Tibial artery (tissue), 4 donors: ENCODE results near the gene TFF2.

ENCODE experiments used
- DNase-seq, 2 donors: peaks; one replicate each; pipeline ENCODE4 v3.0.0-alpha.2; 2019
- H3K27ac ChIP-seq, 2 donors: fragments of 200-600 bp; sonication (generic) in 1 of 2; 1 replicate in 1 of 2; 2 replicates in 1 of 2; pipeline ENCODE4 v1.5.1; 2018 to 2019; ENCODE audit warnings: mild to moderate bottlenecking in 1 of 2
- H3K27me3 ChIP-seq, 2 donors: fragments of 200-600 bp; sonication (generic) in 1 of 2; one replicate each; pipeline versions ENCODE4 v1.5.1 to v1.6.0; 2016 to 2019
- H3K36me3 ChIP-seq, 3 donors: fragments of 200-600 bp; sonication (generic) in 2 of 3; one replicate each; pipeline ENCODE4 v1.5.1; 2016 to 2019; ENCODE audit warnings: mild to moderate bottlenecking in 2 of 3
- H3K4me1 ChIP-seq, 4 donors: fragments of 200-600 bp; sonication (generic) in 2 of 4; 1 replicate in 3 of 4; 2 replicates in 1 of 4; pipeline ENCODE4 v1.5.1; 2016 to 2019
- H3K4me3 ChIP-seq, 2 donors: fragments of 200-600 bp; sonication (generic) in 1 of 2; 1 replicate in 1 of 2; 2 replicates in 1 of 2; pipeline ENCODE4 v1.5.1; 2018 to 2019; ENCODE audit warnings: mild to moderate bottlenecking in 2 of 2
- H3K9me3 ChIP-seq, 3 donors: fragments of 200-600 bp; sonication (generic) in 1 of 3; one replicate each; pipeline ENCODE4 v1.5.1; 2016 to 2019
- intact Hi-C: fragments of 100-400 bp; cut with DNase I; formaldehyde crosslinking; loops from one replicate; pipeline ENCODE4 v1.15.0; 2023; ENCODE audit warnings: low total_unique reads
- TF ChIP-seq, protein P1 (sequence below), 2 experiments: fragments of 200-600 bp in 1 of 2; fragments of 450-650 bp in 1 of 2; IDR thresholded peaks; one replicate each; pipeline ENCODE4 v1.5.1; 2017 to 2019; ENCODE audit warnings: antibody characterized with exemption in 2 of 2, mild to moderate bottlenecking in 1 of 2, moderate library complexity in 1 of 2

The TFF2 gene

DNA sequence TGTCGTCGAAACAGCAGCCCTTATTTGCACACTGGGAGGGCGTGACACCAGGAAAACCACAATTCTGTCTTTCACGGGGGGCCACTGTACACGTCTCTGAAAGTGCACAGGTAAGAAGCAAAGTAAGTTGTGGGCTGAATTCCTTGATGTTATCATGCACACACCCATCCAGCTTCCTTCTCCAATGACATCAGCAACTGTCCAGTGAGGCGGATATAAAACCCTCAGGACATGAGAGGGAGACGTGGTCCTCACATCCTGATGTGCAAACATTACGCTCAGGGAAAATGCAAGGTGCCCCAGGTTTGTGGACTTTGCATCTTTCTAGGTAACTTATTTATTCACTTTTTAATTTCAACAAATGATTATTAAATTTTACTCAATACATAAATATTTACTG is 12.5 kb upstream of the TFF2 start:
- H3K4me3 ChIP-seq, result no peak overlapping the region
- intact Hi-C loops, result no loop called here
- no peak overlapping the region for H3K27ac ChIP-seq

DNA sequence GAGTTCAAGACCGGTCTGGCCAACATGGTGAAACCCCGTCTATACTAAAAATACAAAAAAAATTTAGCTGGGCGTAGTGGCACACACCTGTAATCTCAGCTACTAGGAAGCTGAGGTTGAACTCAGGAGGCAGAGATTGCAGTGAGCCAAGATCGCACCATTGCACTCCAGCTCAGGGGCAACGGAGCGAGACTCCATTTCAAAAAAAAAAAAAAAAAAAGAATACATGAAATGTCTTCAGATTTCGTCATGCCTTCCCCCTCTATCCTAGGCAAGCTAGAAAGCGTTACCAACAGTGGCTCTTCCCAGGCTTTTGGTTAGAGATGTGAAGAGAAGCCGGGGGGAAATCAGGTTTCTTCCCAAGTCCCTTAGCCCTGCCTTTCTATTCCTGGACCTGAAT is 11.9 kb upstream of the TFF2 start:
- Histone ChIP-seq H3K9me3 (peaks cover 0 to 3% (median 0%) of the 10 kb centered on the region in 3 donors), H3K27me3 (peaks cover 0 to 50% of the 10 kb centered on the region in 2 donors), H3K4me3 (no peak overlapping the region), H3K36me3 (no peaks in the 10 kb centered on the region), H3K27ac (no peak overlapping the region), H3K4me1 (no peaks in the 10 kb centered on the region)
- DNase-seq, result no peak
- TF ChIP-seq, protein P1, sequence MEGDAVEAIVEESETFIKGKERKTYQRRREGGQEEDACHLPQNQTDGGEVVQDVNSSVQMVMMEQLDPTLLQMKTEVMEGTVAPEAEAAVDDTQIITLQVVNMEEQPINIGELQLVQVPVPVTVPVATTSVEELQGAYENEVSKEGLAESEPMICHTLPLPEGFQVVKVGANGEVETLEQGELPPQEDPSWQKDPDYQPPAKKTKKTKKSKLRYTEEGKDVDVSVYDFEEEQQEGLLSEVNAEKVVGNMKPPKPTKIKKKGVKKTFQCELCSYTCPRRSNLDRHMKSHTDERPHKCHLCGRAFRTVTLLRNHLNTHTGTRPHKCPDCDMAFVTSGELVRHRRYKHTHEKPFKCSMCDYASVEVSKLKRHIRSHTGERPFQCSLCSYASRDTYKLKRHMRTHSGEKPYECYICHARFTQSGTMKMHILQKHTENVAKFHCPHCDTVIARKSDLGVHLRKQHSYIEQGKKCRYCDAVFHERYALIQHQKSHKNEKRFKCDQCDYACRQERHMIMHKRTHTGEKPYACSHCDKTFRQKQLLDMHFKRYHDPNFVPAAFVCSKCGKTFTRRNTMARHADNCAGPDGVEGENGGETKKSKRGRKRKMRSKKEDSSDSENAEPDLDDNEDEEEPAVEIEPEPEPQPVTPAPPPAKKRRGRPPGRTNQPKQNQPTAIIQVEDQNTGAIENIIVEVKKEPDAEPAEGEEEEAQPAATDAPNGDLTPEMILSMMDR (IDR thresholded peaks at IDR 0.05), result no peak
- intact Hi-C loops, result no loop called here

More for the DNA sequence above, 12.5 kb upstream of the TFF2 start:
- Histone ChIP-seq H3K36me3 (no peaks in the 10 kb centered on the region), H3K27me3 (peaks cover 0 to 44% of the 10 kb centered on the region in 2 donors), H3K4me1 (no peaks in the 10 kb centered on the region), H3K9me3 (peaks cover 0 to 3% (median 0%) of the 10 kb centered on the region in 3 donors)
- DNase-seq, result no peak
- TF ChIP-seq, protein P1 (IDR thresholded peaks at IDR 0.05), result no peak

DNA sequence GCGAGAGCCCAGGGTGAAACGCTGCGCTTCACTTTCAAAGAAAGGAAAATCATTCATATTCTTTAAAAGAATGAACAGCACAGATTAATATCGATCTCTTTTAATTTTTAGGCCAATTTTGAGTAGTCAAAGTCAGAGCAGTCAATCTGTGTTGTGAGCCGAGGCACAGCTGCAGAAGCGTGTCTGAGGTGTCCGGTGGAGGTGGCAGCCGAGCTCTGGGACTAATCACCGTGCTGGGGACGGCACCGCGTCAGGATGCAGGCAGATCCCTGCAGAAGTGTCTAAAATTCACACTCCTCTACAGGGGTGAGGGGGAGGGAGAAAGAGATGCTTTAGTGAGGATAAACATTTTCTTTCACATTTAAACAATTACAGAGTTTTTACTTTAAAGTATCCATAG is 11.4 kb upstream of the TFF2 start:
- H3K4me1 ChIP-seq, result no peaks in the 10 kb centered on the region
- TF ChIP-seq, protein P1 (IDR thresholded peaks at IDR 0.05), result no peak
- H3K4me3 ChIP-seq, result no peak overlapping the region
- H3K36me3 ChIP-seq, result no peaks in the 10 kb centered on the region
- H3K27me3 ChIP-seq, result peaks cover 0 to 48% of the 10 kb centered on the region in 2 donors
- DNase-seq, result no peak
- no peak overlapping the region for H3K27ac ChIP-seq
- peaks cover 0 to 4% (median 4%) of the 10 kb centered on the region in 3 donors for H3K9me3 ChIP-seq
- intact Hi-C loops, result no loop called here

GRCh38 chr21:42361286-42361685 is 10.5 kb upstream of the TFF2 start:
- H3K27ac ChIP-seq, result no peak overlapping the region

GRCh38 chr21:42360317-42360716 is 9.5 kb upstream of the TFF2 start:
- H3K4me3 ChIP-seq, result no peak overlapping the region
- H3K9me3 ChIP-seq, result peaks cover 0 to 14% (median 12%) of the 10 kb centered on the region in 3 donors
- H3K27ac ChIP-seq, result no peak overlapping the region
- H3K4me1 ChIP-seq, result no peaks in the 10 kb centered on the region
- H3K27me3 ChIP-seq, result peaks cover 0 to 37% of the 10 kb centered on the region in 2 donors
- TF ChIP-seq, protein P1 (IDR thresholded peaks at IDR 0.05), result no peak
- intact Hi-C loops, result no loop called here
- DNase-seq, result no peak
- H3K36me3 ChIP-seq, result no peaks in the 10 kb centered on the region

More at GRCh38 chr21:42361286-42361685, 10.5 kb upstream of the TFF2 start:
- Histone ChIP-seq H3K4me3 (no peak overlapping the region), H3K36me3 (no peaks in the 10 kb centered on the region), H3K9me3 (peaks cover 0 to 8% (median 4%) of the 10 kb centered on the region in 3 donors), H3K27me3 (peaks cover 0 to 46% of the 10 kb centered on the region in 2 donors), H3K4me1 (no peaks in the 10 kb centered on the region)
- intact Hi-C loops, result no loop called here
- no peak for DNase-seq
- TF ChIP-seq, protein P1 (IDR thresholded peaks at IDR 0.05), result no peak

DNA sequence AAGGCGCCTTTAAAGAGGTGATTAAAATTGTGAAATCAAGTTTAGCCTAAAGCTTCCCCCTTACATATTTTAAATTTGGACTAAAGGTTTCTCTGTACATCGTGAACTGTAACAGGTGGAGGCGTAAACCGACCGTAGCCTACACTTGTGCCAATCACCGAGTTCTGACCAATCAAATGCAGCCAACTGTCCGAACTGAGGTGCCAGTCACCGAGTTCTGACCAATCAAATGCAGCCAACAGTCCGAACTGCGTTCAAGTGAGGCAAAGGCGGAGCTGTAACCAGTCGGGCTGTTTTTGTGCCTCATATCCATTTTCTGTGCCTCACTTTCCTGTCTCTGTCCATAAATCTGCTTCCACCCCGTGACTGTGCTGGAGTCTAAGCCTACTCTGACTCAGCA is 8.1 kb upstream of the TFF2 start:
- peaks cover 0 to 23% of the 10 kb centered on the region in 2 donors for H3K27me3 ChIP-seq
- no peaks in the 10 kb centered on the region for H3K36me3 ChIP-seq
- no peak overlapping the region for H3K4me3 ChIP-seq
- intact Hi-C loops, result no loop called here
- no peak for DNase-seq
- H3K9me3 ChIP-seq, result peaks cover 0 to 19% (median 18%) of the 10 kb centered on the region in 3 donors
- H3K4me1 ChIP-seq, result no peaks in the 10 kb centered on the region
- TF ChIP-seq, protein P1 (IDR thresholded peaks at IDR 0.05), result no peak
- H3K27ac ChIP-seq, result no peak overlapping the region
